Prostate gland (tissue), 2 donors: Measurements from ENCODE around the gene DNAH14. TPM values are rescaled to one million over a fixed set of nuclear protein-coding genes. Genes with fewer than 3 reads are reported as not detected.

Source experiments
- DNase-seq: peaks from one replicate; pipeline ENCODE4 v3.0.0-alpha.2; 2019; ENCODE audit warnings: low spot score
- H3K27ac ChIP-seq, 2 donors: fragments of 200-600 bp; sonication (generic); 2 replicates each; pipeline ENCODE4 v1.5.1; 2017 to 2019
- H3K27me3 ChIP-seq: fragments of 200-600 bp; sonication (generic); replicated peaks from 2 replicates; pipeline ENCODE4 v1.5.1; 2019; ENCODE audit not compliant: insufficient read depth
- H3K36me3 ChIP-seq, 2 donors: fragments of 200-600 bp; sonication (generic); 1 replicate in 1 of 2; 2 replicates in 1 of 2; pipeline versions ENCODE4 v1.5.1 to v1.8.1; 2017 to 2019
- H3K4me1 ChIP-seq: fragments of 200-600 bp; sonication (generic); replicated peaks from 2 replicates; pipeline ENCODE4 v1.5.1; 2019
- H3K4me3 ChIP-seq, 2 donors: fragments of 200-600 bp; sonication (generic); 2 replicates each; pipeline ENCODE4 v1.5.1; 2017 to 2019
- H3K9me3 ChIP-seq: fragments of 200-600 bp; sonication (generic); 2 replicates; pipeline ENCODE4 v1.5.1; 2017
- CTCF ChIP-seq, 4 experiments: fragments of 200-600 bp in 2 of 4; fragments of 450-650 bp in 2 of 4; sonication (generic) in 2 of 4; IDR thresholded peaks; 1 replicate in 3 of 4; 2 replicates in 1 of 4; pipeline ENCODE4 v1.5.1; 2016 to 2019; ENCODE audit warnings: antibody characterized with exemption in 4 of 4, mild to moderate bottlenecking in 2 of 4, moderate library complexity in 2 of 4
- POLR2A ChIP-seq: fragments of 450-650 bp; IDR thresholded peaks from one replicate; pipeline ENCODE4 v1.6.1; 2016; ENCODE audit warnings: antibody characterized with exemption, mild to moderate bottlenecking
- POLR2AphosphoS5 ChIP-seq: sonication (generic); formaldehyde crosslinking; IDR thresholded peaks from one replicate; pipeline ENCODE4 v1.6.1; 2017; ENCODE audit warnings: antibody characterized with exemption
- WGBS: methylation state at CpG from one replicate; pipeline ENCODE4 v1.1.5; 2018; 5-methylcytosine and 5-hydroxymethylcytosine counted together
- intact Hi-C: fragments of 100-400 bp; cut with DNase I; formaldehyde crosslinking; loops from one replicate; pipeline ENCODE4 v1.14.2; 2022
- total RNA-seq, 2 donors: library from RNA; depleted of rRNA; stranded (reverse); fragments of >200 nt; gene quantifications; one replicate each; pipeline ENCODE4 v1.1.0, GENCODE V29; 2016

Gene DNAH14
- total RNA-seq, 2 donors from 2014 or later = 16.5 to 26.8 TPM

DNA sequence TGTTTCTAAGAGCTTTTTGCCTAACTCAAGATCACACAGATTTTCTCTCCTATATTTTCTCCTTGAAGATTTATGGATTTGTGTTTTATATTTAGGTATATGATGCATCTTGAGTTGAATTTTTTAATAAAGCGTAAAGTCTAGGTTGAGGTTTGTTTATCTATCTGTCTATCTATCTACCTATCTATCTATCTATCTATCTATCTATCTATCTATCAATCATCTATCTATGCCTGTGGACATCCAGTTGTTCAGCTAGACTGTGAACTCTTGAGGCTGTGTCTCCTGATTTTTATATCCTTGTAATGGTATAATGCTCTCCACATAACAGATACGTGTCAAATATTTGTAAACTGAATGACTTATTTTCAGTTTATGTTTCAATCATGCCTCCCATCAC is 120.1 kb downstream of the DNAH14 start:
- Histone ChIP-seq H3K27me3 (no peaks in the 10 kb centered on the region), H3K9me3 (no peaks in the 10 kb centered on the region), H3K4me1 (no peaks in the 10 kb centered on the region), H3K36me3 (no peaks in the 10 kb centered on the region), H3K27ac (no peak overlapping the region), H3K4me3 (no peak overlapping the region)
- intact Hi-C loops = no loop called here
- DNase-seq = no peak
- 97% methylated on average over 2 of the region's 2 CpGs for WGBS
- TF ChIP-seq POLR2AphosphoS5 = no peak
- no peak for TF ChIP-seq POLR2A
- no peak for TF ChIP-seq CTCF (IDR thresholded peaks at IDR 0.05)

- intact Hi-C loops = no loop called here
- Histone ChIP-seq H3K36me3 (no peaks in the 10 kb centered on the region), H3K9me3 (no peaks in the 10 kb centered on the region), H3K4me3 (no peak overlapping the region), H3K27me3 (no peaks in the 10 kb centered on the region), H3K4me1 (no peaks in the 10 kb centered on the region), H3K27ac (no peak overlapping the region)
- DNase-seq = no peak
- TF ChIP-seq POLR2AphosphoS5 = no peak
- TF ChIP-seq POLR2A = no peak
- no peak for TF ChIP-seq CTCF (IDR thresholded peaks at IDR 0.05)
- 96% methylated on average over 2 of the region's 2 CpGs for WGBS
Observed at GRCh38 chr1:225063722-225064121, 134.2 kb downstream of the DNAH14 start.

DNA sequence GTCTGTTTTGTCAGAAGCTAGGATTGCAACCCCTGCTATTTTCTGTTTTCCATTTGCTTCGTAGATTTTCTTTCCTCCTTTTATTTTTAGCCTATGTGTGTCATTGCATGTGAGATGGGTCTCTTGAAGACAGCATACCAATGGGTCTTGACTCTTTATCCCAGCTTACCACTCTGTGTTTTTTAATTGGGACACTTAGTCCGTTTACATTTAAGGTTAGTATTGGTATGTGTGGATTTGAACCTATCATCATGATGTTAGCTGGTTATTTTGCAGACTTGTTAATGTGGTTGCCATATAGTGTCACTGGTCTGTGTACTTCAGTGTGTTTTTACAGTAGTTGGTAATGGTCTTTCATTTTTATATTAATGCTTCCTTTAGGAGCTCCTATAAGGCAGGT is 141.5 kb downstream of the DNAH14 start:
- Histone ChIP-seq H3K36me3 (no peaks in the 10 kb centered on the region), H3K4me3 (no peak overlapping the region), H3K27me3 (no peaks in the 10 kb centered on the region), H3K9me3 (no peaks in the 10 kb centered on the region), H3K4me1 (no peaks in the 10 kb centered on the region), H3K27ac (no peak overlapping the region)
- no peak for DNase-seq
- TF ChIP-seq CTCF (IDR thresholded peaks at IDR 0.05) (no peak), POLR2AphosphoS5 (no peak), POLR2A (no peak)
- whole genome bisulfite sequencing = 48% methylated on average over 2 of the region's 2 CpGs
- intact Hi-C loops = no loop called here

- H3K27me3 ChIP-seq = no peaks in the 10 kb centered on the region
- no peak for TF ChIP-seq POLR2A
- no peak for TF ChIP-seq CTCF (IDR thresholded peaks at IDR 0.05)
- no peak for TF ChIP-seq POLR2AphosphoS5
- no peaks in the 10 kb centered on the region for H3K36me3 ChIP-seq
- H3K9me3 ChIP-seq = no peaks in the 10 kb centered on the region
- 98% methylated on average over 3 of the region's 3 CpGs for WGBS
- no peak overlapping the region for H3K27ac ChIP-seq
- H3K4me3 ChIP-seq = no peak overlapping the region
- H3K4me1 ChIP-seq = no peaks in the 10 kb centered on the region
- no peak for DNase-seq
- intact Hi-C loops = no loop called here
Observed at GRCh38 chr1:225097175-225097574, 167.7 kb downstream of the DNAH14 start.

DNA sequence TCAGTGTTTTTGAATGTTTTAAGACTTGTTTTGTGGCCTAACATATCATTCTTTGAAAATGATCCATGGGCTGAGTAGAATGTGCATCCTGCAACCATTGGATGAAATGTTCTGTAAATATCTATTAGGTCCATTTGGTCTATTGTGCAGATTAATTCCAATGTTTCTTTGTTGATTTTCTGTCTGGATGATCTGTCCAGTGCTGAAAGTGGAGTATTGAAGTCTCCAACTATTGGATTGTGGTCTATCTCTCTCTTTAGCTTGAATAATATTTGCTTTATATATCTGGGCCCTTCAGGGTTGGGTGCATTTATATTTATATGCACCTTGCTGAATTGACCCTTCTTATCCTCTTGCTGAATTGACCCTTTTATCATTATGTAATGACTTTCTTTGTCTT is 181.5 kb downstream of the DNAH14 start:
- DNase-seq = no peak
- intact Hi-C loops = no loop called here

More for the DNA sequence above, 181.5 kb downstream of the DNAH14 start:
- Histone ChIP-seq H3K27me3 (no peaks in the 10 kb centered on the region), H3K36me3 (no peaks in the 10 kb centered on the region), H3K4me3 (no peak overlapping the region), H3K9me3 (no peaks in the 10 kb centered on the region), H3K4me1 (no peaks in the 10 kb centered on the region), H3K27ac (no peak overlapping the region)
- no peak for TF ChIP-seq POLR2AphosphoS5
- TF ChIP-seq CTCF (IDR thresholded peaks at IDR 0.05) = no peak
- TF ChIP-seq POLR2A = no peak
